NCI-H2107 treated with DMSO at 0.1 percent for 48 hours (cell line): ENCODE results near the gene SOWAHD.
"Not testable (repeated sequence)": the region's sequence is repeated elsewhere in the genome, so short reads cannot be mapped to it uniquely, and the experiment has no call there.

Experiments
- DNase-seq: peaks from one replicate; lab custom pipeline; 2025; ENCODE audit not compliant: unreplicated experiment; lab: John Stamatoyannopoulos, UW

SOWAHD gene

DNA sequence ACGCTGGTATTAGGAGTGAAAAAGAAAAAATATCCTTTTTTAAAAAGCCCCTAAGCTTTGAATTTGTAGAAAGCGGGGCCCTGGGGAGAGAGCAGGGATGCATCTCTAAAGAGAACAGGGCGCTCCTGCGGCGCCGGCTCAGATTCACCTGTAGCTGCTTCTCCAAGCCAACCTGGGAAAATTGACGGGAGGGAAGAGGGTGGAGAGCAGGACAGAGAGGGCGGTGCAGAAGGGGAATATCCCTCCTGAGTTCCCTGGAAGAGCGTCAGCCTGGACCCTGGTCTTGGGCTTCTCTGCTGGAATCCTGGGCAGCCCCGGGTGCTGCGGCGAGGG lies 776 bp upstream of the SOWAHD start:
- no peak for DNase-seq

DNA sequence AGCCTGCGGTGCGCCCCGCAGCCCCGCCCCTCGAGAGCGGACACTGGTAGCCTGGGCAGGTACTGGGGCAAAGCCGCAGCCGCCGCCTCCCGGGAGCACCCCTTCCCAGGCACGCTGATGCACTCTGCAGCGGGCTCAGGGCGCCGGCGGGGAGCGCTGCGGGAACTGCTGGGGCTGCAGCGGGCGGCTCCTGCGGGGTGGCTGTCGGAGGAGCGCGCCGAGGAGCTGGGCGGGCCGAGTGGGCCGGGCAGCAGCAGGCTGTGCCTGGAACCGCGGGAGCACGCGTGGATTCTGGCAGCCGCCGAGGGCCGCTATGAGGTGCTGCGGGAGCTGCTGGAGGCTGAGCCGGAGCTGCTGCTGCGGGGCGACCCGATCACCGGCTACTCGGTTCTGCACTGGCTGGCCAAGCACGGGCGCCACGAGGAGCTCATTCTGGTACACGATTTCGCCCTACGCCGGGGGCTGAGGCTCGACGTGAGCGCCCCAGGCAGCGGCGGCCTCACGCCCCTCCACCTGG lies 401 bp downstream of the SOWAHD start:
- DNase-seq: no peak

DNA sequence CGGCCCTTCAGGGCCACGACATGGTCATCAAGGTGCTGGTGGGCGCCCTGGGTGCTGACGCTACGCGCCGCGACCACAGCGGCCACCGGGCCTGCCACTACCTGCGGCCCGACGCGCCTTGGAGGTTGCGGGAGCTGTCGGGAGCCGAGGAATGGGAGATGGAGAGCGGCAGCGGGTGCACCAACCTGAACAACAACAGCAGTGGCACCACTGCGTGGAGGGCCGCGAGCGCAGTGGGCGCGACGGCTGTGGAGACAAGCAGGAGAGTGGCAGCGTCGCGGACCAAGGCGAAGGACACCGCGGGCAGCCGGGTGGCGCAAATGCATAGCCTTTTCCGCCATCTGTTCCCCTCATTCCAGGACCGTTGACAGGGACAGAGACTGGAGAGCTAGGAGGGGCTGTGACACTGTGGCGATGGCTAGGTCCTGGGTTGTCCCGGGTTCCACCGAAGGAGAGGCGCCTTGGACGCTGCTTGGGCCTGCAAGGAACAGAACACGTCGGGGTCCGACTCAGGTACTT lies 919 bp downstream of the SOWAHD start:
- DNase-seq: no peak

DNA sequence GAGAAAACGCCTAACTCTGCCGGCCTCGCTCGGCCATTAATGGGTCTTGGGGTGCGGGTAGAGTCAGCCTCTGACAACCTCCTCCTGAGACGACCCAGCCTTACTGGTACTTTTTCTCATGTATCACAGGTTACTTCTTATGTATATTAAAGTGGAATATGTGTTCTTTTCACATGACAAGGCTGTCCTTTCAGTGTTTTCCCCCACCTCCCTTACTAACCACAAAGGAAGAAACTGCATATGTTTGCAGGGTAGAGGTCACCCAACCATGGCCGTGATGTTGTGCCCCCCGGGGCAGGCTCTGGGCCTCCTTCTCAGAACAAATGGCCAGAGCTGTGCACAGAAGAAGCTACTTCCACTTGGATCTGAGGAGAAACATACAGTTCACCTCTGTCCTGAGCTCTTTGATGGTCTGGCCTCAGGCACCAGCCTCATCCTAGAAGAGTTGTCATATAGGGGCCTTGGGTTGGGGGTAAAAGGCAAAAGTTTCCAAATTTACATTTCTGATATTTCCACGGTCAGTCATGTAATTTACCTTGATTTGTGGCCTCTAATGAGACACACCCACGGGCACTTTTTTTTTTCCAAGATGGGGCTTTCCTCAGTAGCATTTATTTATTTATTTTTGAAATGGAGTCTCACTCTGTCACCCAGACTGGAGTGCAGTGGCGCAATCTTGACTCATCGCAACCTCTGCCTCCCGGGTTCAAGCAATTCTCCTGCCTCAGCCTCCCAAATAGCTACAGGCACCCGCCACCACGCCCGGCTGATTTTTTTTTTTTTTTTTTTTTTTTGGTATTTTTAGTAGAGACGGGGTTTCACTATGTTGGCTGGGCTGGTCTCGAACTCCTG lies 1.9 kb downstream of the SOWAHD start:
- no peak for DNase-seq

DNA sequence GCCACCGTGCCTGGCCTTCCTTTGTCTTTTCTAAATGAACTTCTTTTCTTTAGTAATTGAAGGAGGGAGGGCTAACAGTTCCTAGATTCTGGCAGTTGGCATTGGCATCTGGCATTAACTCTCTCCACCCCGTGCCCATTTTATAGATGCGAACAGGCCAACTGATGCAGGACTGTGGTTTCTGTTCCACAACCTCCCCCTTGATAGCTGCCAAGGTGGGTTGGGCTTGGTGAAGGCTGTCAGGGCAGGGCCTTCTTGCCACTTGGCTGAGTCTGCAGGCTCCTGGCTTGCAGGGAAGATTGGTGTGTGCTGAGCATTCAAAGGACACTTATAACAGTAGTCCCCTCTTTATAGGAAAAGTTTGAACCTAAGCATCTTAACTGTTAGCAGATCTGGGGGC lies 4.3 kb downstream of the SOWAHD start:
- DNase-seq: no peak

DNA sequence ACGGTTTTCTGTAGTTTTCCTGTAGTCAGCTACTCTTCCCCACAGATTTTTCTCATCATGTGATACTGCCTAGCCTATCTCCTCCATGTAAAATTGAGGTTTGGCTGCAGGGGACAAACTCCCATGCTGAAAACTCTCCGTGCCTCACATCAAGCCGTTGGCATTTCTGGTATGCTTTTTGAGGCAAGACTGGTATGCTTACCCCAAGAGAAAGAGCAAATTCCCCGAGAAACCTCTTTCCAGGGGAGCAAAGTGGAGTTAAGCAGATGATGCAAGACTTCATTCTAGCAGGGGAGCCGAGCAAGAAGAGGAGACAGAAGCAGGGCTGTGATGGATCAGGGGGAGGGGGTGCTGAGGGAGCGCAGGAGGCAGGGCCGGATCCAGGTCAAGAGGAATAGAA lies 4.8 kb downstream of the SOWAHD start:
- no peak for DNase-seq

DNA sequence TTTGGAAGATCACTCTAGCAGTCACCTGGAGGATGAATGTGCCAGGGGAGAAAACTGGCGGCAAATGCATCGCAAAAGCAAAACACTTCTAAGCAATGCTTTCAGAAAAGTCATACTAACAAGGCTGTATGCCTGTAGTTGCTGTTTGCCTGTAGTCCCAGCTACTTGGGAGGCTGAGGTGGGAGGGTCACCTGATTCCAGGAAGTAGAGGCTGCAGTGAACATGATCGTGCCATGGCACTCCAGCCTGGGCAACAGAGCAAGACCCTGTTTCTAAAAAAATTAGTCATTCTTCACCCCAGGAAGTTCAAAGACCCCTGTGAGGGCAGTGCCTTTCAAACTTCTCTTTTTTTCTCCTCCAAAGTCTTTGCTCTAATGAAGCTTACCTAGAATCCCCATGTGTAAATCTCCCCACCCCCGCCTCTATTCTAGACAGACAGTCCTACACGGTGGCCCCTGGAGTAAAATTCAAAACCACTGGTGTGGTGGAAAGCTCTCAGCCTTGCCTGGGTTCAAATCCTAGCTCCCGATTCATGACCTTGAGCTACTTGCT lies 5.5 kb downstream of the SOWAHD start:
- no peak for DNase-seq

DNA sequence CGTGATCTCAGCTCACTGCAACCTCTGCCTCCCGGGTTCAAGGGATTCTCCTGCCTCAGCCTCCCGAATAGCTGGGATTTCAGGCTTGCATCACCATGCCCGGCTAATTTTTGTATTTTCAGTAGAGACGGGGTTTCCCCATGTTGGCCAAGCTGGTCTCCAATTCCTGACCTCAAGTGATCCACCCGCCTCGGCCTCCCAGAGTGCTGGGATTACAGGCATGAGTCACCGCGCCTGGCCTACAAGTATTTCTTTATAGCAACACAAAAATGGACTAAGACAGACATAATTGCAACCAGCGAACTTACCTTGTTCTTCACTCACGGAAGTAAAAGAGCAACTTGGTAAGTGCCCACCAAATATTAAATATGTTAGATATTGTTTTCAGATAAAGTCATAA lies 10.0 kb downstream of the SOWAHD start:
- not testable (repeated sequence) for DNase-seq

DNA sequence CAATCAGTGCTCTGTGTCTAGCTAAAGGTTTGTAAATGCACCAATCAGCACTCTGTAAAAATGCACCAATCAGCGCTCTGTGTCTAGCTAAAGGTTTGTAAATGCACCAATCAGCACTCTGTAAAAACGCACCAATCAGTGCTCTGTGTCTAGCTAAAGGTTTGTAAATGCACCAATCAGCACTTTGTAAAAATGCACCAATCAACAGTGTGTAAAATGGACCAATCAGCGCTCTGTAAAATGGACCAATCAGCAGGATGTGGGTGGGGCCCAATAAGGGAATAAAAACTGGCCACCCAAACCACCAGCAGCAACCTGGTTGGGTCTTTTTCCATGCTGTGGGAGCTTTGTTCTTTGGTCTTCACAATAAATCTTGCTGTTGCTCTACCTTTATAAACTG lies 11.0 kb downstream of the SOWAHD start:
- not testable (repeated sequence) for DNase-seq

DNA sequence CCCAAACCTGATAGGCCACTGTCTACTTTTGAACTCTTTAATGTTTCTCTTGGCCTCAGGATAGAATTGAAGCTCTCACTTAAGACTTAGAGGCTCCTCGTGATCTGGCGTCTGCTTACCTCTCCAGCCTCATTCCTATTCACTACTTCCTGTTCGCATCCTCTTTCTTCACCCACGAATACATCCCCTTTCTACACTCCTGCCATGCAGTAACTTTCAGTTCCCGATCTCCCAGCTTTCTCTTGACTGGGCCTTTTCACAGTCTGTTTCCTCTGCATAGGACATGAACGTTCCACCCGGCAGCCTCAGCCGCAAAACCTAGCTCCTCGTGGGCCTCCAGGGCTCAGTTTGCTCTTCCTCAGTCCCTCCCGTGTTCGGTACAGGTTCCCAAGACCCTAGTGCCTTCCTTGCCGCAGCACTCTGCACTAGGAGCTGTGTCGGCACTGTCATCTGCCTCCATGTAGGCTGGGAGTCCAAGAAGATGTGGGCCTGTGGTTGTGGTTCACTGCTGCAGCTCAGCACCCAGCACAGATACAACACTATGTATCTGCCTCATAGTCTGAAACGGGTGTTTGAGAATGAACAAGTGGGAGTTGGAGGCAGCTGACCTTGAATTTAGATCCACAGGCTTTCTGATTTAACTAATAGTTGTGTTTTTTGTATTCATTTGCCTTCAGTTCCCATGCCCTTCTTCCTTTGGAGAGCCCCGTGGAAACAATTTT lies 17.3 kb downstream of the SOWAHD start:
- no peak for DNase-seq

DNA sequence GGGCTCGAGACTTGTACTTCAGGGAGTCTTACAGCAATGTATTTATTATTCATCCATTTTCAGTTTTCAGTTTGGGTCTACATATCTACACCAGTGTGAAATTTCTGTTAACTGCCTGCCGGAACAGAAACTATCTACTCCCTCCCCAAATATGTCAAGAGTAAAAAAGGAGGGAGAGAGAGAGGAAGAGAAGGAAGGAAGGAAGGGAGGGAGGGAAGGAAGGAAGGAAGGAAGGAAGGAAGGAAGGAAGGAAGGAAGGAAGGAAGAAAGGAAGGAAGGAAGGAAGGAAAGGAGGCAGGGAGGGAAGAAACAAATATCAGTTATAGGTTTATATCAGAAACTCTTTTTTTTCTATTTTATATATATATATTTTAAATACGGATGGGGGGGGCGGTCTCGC lies 20.4 kb downstream of the SOWAHD start:
- no peak for DNase-seq

DNA sequence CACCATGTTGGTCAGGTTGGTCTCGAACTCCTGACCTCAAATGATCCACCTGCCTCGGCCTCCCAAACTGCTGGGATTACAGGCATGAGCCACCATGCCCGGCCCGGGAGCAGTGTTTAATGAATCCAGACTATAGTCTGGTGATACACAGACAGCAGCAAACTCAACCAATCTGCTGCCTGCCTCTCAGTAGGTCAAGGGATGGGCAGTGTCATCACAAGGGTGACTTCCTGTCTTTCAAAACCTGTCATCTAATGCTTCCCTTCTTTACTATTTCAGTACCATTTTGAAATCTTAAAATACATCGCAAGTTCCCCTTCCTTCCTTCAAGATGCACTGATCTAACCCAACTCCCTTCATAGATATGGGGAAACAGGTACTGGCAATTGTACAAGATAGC lies 24.6 kb downstream of the SOWAHD start:
- DNase-seq: no peak

DNA sequence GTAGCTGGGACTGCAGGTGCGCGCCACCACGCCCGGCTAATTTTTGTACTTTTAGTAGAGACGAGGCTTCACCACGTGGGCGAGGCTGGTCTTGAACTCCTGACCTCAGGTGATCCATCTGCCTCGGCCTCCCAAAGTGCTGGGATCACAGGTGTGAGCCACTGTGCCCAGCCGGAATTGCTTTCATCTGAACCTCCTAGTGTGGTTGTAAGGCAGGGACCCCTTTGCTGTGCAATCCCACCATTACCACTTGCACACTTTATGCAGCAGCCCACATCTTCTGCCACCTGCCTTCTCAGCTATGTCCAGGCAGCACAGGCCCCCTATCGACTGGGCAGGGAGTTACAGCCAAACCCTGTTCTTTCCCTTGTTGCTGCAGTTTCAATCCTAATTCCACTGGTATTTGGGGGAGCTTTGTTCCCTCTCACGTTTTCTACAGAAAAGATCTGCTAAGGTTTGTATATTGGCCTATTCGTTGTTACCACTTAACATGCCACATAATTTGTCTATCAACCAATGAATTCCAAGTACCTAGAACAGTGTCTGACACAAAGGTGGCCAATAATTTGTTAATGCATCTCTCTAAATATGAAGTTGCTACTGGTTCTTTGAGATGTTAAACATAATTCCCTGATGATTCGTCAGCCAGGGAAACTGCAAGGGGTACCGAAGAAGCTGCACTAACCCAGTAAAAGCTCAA lies 26.5 kb downstream of the SOWAHD start:
- DNase-seq: no peak

DNA sequence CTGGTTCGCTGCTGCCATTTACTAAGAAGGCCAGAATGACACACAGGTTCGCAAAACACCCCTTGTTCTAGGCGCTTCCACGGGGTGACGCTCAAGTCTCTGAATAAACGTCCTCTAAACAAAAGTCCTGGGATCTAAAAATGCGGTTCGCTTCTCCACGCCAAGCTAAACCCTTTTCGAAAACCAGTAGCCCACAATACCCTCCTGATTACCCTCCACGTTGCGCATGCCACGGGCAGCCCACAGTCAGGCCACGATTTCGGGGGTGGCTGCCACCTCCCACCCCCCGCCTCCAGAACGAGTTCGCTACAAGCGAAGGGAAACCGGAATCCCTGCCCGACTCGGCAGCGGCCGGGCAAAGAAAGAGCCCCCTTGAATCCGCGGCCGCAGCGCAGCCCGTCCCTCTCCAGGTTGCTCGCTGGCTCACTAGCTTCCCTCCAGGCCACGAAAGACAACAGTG lies 32.6 kb downstream of the SOWAHD start:
- peak; percentile 37 for DNase-seq

DNA sequence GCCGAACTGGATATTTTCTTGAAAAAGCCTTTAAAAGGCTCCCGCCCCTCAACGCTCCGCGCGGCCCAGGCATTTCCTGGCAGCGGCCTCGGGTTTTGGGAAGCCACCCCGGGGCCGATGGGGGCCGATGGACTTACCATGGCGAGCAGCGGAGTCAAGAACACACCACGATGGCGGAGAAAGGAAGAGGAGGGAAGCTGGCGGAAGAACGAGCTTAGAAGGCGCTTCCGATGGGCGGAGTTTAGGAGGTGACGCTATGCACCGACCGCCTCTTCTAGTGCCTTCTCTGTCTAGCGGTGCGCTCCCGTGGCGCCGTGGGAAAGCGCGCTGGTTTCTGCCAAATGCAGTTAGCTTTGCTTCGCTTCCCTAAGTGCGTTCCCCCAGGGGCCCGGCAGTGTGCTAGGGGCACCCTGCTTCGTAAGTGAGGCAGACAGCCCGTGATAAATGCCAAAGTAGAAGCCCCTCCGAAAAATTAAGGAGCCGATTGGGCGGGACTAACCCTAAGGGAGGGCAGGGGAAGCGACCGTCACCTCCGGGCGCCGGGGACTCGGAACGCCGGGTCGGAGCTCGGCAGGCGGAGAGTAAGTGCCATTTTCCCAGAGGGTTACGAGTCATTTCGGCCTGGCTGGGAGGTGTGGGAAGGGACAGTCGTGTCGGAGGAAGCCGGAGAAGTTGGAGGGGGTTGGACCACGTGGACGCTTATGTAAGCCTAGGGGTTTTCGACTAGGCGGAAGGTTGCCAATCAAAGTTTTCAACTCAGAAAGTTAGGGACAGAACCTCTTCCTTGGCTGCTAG lies 33.2 kb downstream of the SOWAHD start, which contains the start of gene RPL39:
Gene RPL39 (minus strand): TSS at position 194 of the 795 bp plus-strand sequence. CDS start 54 bp downstream, at position 140.
- peak; percentile 85 for DNase-seq

DNA sequence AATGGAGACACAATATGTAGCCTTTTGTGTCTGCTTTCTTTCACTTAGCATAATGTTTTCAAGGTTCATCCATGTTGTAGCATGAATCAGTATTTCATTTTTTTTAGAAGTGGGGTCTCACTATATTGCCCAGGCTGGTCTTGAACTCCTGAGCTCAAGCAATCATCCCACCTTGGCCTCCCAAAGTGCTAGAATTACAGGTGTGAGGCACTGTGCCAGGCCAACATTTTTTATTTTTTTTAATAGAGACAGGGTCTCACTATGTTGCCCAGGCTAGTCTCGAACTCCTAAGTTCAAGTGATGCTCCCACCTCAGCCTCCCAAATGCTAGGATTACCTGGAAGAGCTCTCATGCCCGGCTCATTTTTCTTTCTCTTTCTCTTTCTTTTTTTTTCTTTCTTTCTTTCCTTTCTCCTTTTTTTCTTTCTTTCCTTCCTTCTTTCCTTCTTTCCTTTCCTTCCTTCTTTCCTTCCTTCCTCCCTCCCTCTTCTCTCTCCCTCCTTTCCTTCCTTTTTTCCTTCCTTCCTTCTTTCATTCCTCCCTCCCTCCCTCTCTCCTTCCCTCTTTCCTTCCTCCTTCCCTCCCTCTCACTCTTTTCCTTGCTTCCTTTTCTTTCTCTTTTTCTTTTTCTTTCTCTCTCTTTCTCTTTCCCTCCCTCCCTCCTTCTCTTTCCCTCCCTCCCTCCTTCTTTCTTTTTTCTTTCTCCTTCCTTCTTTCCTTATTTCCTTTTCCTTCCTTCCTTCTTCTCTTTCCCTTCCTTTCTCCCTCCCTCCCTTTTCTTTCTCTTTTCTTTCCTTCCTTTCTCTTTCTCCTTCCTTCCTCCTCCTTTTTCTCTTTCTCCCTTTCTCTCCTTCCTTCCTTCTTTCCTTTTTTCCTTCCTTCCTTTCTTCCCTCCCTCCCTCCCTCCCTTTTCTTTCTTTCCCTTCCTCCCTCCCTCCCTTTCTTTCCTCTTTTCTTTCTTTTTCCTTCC lies 43.1 kb downstream of the SOWAHD start:
- no peak for DNase-seq

DNA sequence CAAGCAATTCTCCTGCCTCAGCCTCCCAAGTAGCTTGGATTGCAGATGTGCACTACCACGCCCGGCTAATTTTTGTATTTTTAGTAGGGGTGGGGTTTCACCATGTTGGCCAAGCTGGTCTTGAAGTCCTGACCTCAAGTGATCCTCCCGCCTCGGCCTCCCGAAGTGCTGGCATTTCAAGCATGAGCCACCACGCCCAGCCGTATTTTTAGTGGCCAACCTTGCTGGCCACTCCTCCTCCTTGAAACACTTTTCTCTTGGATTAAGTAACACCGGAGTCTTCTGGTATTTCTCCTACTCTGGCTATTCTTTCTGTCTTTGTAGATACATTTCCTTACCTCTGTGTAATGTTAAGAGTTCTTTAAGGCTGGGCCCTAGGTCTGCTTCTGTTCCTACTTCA lies 44.2 kb downstream of the SOWAHD start:
- DNase-seq: no peak

DNA sequence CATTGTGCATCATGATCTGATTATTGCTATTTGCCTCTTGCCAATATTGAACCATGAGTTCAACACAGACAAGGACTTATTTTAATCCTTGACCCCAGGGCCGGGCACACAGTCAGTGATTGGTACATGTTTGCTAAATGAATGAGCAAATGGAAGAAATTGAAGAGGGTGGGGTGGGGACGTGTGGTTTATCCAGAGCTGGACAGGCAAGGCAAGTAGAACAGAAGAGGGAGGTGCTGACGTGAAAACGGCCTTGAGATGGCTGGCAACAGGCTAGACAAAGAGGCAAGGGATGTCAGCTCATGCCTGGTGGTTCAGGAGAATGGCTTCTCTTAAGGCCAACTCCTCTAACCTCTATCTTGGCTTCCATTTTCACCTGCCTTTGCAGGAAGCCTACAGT lies 50.1 kb downstream of the SOWAHD start:
- not testable (repeated sequence) for DNase-seq

DNA sequence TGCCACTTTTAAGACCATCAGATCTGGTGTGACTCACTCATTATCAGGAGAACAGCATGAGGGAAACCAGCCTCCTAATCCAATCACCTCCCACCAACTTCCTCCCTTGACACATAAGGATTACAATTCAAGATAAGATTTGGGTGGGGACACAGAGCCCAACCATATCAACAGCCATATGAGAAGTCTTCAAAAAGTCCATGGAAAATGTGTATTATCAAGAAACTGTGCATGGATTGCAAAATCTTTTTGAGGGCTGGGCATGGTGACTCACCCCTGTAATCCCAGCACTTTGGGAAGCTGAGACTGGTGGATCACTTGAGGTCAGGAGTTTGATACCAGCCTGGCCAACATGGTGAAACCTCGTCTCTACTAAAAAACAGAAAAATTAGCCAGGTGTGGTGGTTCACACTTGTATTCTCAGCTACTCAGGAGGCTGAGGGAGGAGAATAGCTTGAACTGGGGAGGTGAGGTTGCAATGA lies 50.8 kb downstream of the SOWAHD start:
- DNase-seq: no peak
